ENCODE results near the gene TMEM39B.

Gene TMEM39B

DNA sequence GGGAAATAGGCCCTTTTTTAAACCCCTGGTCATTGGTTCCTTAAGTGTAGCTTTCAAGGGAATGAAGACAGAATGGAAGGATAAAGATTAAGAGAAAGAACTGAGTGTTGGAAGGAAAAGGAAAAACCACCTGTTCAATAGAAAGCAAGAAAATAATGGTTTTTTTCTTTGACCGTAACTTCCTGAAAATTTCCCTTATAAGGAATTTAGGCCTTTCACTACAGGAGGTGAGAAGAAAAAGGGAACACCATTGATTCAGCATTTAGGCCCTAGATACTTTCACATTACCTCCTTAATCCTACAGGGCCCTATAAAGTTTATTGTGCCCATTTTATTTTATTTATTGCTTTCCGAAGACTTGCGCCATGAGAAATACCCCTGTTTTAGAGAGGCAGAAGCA is 54.0 kb downstream of the TMEM39B start:
- H3K4me3 ChIP-seq (ENCODE audit: low read depth, low read length, poor library complexity, severe bottlenecking) = no peak overlapping the region
- TF ChIP-seq, protein P1, sequence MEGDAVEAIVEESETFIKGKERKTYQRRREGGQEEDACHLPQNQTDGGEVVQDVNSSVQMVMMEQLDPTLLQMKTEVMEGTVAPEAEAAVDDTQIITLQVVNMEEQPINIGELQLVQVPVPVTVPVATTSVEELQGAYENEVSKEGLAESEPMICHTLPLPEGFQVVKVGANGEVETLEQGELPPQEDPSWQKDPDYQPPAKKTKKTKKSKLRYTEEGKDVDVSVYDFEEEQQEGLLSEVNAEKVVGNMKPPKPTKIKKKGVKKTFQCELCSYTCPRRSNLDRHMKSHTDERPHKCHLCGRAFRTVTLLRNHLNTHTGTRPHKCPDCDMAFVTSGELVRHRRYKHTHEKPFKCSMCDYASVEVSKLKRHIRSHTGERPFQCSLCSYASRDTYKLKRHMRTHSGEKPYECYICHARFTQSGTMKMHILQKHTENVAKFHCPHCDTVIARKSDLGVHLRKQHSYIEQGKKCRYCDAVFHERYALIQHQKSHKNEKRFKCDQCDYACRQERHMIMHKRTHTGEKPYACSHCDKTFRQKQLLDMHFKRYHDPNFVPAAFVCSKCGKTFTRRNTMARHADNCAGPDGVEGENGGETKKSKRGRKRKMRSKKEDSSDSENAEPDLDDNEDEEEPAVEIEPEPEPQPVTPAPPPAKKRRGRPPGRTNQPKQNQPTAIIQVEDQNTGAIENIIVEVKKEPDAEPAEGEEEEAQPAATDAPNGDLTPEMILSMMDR (IDR thresholded peaks at IDR 0.05; ENCODE audit: low read length) = no peak
- TF ChIP-seq EZH2 (IDR thresholded peaks at IDR 0.05; ENCODE audit: borderline replicate concordance, low read length) = no peak
- H4K20me1 ChIP-seq (ENCODE audit: insufficient read depth, low read length) = peaks cover 3% of the 10 kb centered on the region; the same call in 1 of the 2 replicates
- H3K27ac ChIP-seq (ENCODE audit: low read depth, low read length, poor library complexity, severe bottlenecking) = no peak overlapping the region
- H3K36me3 ChIP-seq (ENCODE audit: insufficient read depth, low read length) = peaks cover 13% of the 10 kb centered on the region
- no peaks in the 10 kb centered on the region for H3K27me3 ChIP-seq (ENCODE audit: insufficient read depth, low read length)
- peaks cover 9% of the 10 kb centered on the region for H3K4me1 ChIP-seq (ENCODE audit: insufficient read depth, low read length, severe bottlenecking)
- no peaks in the 10 kb centered on the region for H3F3A ChIP-seq (ENCODE audit: insufficient read depth, low read length)
- peaks cover 89% of the 10 kb centered on the region for H3K79me2 ChIP-seq (ENCODE audit: insufficient read depth, low read length)
- no peaks in the 10 kb centered on the region for H3K9me2 ChIP-seq (ENCODE audit: low read depth, low read length)
- H3K9me3 ChIP-seq (ENCODE audit: low read length) = no peaks in the 10 kb centered on the region
- no peak overlapping the region for H3K4me2 ChIP-seq (ENCODE audit: low read length)
- H2AFZ ChIP-seq (ENCODE audit: low read length) = no peak overlapping the region
- no peak overlapping the region for H3K9ac ChIP-seq (ENCODE audit: low read length)

- H3K27ac ChIP-seq (ENCODE audit: low read depth, low read length, poor library complexity, severe bottlenecking) = no peak overlapping the region
- peaks cover under 1% of the 10 kb centered on the region for H3K4me1 ChIP-seq (ENCODE audit: insufficient read depth, low read length, severe bottlenecking)
- no peak for TF ChIP-seq EZH2 (IDR thresholded peaks at IDR 0.05; ENCODE audit: borderline replicate concordance, low read length)
- TF ChIP-seq, protein P1 (IDR thresholded peaks at IDR 0.05; ENCODE audit: low read length) = peak; percentile 10; the same call in 1 of the 2 replicates
- peaks cover 81% of the 10 kb centered on the region for H3K79me2 ChIP-seq (ENCODE audit: insufficient read depth, low read length)
- H3K9me2 ChIP-seq (ENCODE audit: low read depth, low read length) = no peaks in the 10 kb centered on the region
- no peaks in the 10 kb centered on the region for H3K9me3 ChIP-seq (ENCODE audit: low read length)
- peaks cover 16% of the 10 kb centered on the region for H3K36me3 ChIP-seq (ENCODE audit: insufficient read depth, low read length)
- no peak overlapping the region for H3K4me3 ChIP-seq (ENCODE audit: low read depth, low read length, poor library complexity, severe bottlenecking)
- H3K9ac ChIP-seq (ENCODE audit: low read length) = no peak overlapping the region
- H2AFZ ChIP-seq (ENCODE audit: low read length) = no peak overlapping the region
- peaks cover 3% of the 10 kb centered on the region; the same call in 1 of the 2 replicates for H4K20me1 ChIP-seq (ENCODE audit: insufficient read depth, low read length)
- no peaks in the 10 kb centered on the region for H3F3A ChIP-seq (ENCODE audit: insufficient read depth, low read length)
- no peaks in the 10 kb centered on the region for H3K27me3 ChIP-seq (ENCODE audit: insufficient read depth, low read length)
- H3K4me2 ChIP-seq (ENCODE audit: low read length) = no peak overlapping the region
Observed at GRCh38 chr1:32127409-32128198, 54.9 kb downstream of the TMEM39B start.

DNA sequence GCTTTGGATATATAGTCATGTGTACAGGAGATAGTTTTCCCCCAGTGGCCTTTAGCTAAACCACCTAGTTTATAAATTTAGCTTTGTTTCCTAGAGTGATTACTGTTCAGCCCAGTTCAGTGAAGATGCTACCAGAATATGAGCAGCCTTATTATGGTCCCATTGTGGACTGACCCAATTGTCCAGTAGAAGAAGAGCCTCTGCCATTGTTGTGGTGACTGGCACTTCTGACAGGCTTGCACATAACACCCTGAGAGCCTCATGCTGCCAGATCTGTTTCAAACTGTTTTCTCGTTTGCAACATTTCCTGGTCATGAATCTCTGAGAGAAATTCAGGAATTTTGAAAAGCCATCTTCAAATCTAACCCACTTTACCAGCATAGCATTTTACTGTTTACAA is 55.7 kb downstream of the TMEM39B start:
- Histone ChIP-seq H3K27me3 (ENCODE audit: insufficient read depth, low read length) (no peaks in the 10 kb centered on the region), H3K36me3 (ENCODE audit: insufficient read depth, low read length) (peaks cover 16% of the 10 kb centered on the region), H3K9me2 (ENCODE audit: low read depth, low read length) (no peaks in the 10 kb centered on the region), H3K9me3 (ENCODE audit: low read length) (no peaks in the 10 kb centered on the region), H3K79me2 (ENCODE audit: insufficient read depth, low read length) (peaks cover 72% of the 10 kb centered on the region), H3F3A (ENCODE audit: insufficient read depth, low read length) (no peaks in the 10 kb centered on the region), H2AFZ (ENCODE audit: low read length) (no peak overlapping the region), H3K4me2 (ENCODE audit: low read length) (no peak overlapping the region), H4K20me1 (ENCODE audit: insufficient read depth, low read length) (peaks cover 3% of the 10 kb centered on the region; the same call in 1 of the 2 replicates), H3K4me3 (ENCODE audit: low read depth, low read length, poor library complexity, severe bottlenecking) (no peak overlapping the region), H3K4me1 (ENCODE audit: insufficient read depth, low read length, severe bottlenecking) (no peaks in the 10 kb centered on the region), H3K9ac (ENCODE audit: low read length) (no peak overlapping the region), H3K27ac (ENCODE audit: low read depth, low read length, poor library complexity, severe bottlenecking) (no peak overlapping the region)
- TF ChIP-seq, protein P1 (IDR thresholded peaks at IDR 0.05; ENCODE audit: low read length) = no peak
- TF ChIP-seq EZH2 (IDR thresholded peaks at IDR 0.05; ENCODE audit: borderline replicate concordance, low read length) = no peak
